HG03571 (cell line): ENCODE data around the gene DIP2C.

Source experiments
- ATAC-seq: cut with Tn5 transposase; IDR thresholded peaks from one replicate; pipeline ENCODE4 v1.9.1; 2021; ENCODE audit not compliant: unreplicated experiment

The DIP2C gene

DNA sequence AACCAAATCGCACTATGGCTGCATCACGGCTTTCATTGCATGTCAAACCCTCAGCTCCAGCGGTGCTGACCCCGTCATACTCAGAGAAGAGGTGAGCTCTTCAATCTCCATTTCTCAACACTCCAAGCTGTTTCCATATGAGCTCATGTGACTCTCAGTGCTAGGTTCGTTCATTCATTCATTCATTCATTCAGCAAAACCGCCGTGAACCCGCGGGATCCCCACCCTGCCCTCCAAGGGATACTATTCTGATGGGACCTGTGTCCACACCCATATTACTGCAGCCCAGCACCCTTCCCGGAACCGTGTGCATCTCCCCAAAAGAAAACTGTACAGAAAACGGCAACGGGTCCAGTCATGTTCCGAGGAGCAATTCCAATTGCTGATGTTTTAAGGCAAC, 184.7 kb downstream of the DIP2C start:
- no peak for ATAC-seq

DNA sequence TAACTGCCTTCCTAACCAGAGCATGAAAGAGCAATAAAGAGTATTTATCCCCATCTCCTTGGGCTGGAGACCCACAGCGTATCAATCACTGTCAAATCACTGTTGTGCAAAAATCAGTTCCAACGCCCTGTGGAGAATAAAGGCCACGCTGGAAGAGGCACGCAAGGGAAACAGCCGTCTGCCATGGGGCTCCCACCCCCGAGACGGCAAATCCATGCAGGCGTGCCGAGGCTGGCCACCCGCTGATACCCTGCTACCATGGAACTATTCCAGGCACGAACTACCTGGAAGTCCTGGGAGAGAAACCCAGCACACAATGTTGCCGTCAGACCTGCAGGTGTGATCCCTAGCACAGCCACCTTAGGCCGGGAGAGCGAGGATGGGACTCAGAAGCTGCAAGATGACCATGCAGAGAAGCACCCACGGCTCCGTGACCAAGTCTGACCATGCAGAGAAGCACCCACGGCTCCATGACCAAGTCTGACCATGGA, 185.3 kb downstream of the DIP2C start:
- no peak for ATAC-seq

DNA sequence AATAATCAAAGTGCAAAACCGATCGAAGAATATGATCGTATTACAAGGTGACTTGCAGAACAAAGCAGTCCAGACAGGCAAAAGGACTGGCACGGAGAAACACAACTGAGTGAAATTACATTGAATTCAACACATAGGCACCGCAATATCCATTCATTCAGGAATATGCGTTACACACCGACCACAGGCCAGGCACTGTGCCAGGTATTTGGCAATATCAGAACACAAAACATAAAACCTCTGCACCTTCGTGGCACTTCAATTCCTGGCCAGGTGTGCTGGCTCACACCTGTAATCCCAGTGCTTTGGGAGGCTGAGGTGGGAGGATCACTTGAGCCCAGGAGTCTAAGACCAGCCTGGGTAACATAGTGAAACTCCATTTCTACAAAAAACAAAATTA, 187.9 kb downstream of the DIP2C start:
- no peak for ATAC-seq

DNA sequence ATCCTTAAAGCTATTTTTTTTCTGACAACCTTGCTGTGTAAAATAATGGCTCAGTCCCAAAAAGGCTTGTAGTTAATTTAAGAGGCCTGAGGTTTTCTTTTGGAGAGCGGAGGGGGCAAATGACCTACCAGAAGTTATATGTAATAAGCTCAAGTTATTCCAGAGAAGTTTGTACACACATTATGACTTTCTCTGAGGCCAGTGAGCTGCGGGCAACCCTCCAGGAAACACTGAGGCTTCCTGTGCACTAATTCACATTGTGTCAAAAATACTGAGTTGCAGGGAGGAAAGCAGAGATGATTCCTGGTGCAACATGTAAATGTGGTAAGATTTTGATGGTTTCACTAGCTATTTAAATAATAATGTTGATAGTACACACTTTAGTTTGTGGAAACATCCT, 188.6 kb downstream of the DIP2C start:
- ATAC-seq: no peak

DNA sequence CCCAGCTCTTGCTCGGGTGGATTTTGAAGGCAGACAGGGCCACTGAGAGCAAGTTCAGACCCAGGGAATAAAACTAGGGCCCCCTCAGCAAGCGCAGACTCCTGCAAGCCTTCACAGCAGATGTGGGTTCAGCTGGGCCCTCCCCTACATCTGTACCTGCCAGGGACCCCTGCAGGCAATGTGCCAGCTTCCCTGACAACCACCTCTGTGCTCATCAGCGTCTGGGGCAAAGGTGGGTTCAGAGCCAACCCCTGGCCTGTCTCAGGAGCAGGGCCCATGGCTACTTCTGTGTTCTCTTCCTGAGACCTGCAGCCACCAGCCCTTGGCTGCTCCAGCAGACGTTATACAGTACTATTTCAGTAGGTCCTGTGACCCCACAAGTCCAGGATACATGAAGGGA, 189.5 kb downstream of the DIP2C start:
- no peak for ATAC-seq

DNA sequence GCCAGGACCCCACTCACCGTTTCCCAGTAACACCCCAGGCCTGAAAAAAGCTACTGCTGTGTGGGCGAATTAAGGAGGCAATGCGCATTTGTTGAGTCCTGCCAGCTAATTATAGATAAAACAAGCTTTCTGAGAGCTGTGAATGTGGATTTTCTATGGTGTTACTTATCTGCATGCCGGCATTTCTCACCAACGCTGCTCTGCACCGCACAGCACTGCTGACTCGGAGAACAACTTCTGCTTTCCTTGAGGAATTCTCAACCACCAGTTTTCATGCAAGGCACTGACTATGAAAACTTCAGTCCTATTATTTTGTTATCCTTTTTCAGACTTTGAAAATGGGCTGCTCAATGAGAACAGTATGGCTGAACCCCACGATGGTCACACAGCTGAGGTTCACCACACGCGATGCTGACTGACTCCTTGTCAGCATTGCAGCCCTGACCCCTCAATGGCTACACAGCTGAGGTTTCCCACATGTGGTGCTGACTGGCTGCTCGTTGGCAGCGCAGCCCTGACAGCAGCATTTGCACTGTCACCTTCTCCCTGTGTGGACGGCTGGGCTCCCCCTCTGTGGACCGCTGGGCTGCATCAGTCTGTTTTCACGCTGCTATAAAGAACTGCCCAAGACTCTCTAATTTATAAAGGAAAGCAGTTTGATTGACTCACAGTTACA, 190.6 kb downstream of the DIP2C start:
- ATAC-seq: no peak

DNA sequence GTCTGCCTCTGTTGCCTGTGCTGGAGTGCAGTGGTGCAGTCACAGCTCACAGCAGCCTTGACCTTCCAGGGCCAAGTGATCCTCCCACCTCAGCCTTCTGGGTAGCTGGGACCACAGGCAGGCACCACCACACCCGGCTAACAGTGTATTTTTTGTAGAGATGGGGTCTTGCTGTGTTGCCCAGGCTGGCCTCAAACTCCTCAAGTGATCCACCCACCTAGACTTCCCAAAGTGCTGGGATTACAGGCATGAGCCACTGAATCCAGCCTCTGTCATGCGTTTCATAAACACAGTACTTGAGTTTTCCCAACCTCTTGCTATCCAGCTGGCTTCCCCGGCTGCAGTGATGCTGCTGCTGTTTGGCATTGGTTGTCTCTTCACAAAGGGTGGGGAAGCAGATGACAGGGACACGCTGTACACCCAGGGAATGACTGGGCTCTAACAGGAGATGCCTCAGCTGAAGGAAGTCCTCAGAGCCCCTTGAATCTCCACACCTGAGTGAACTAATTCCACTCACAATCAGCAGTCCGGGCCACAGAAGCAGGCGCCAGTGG, 191.5 kb downstream of the DIP2C start:
- ATAC-seq: no peak

DNA sequence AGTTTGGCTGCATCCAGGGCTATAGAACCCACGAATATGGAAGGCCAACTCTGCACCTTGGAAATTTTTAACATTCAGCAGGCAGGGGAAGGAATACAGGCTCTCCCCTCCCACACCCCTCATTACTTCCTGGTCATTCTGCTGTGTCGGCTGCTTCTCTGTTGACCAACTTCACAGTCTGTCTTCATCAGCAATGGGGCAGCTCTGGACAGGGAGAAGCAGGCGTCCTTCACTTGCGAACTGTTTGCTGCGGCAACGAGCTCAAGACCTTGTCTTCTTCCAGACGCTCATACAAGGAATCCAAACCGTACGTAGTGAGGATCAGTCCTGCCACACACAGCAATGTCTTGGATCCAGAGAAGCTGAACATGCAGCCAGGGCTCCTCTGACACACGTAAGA, 192.2 kb downstream of the DIP2C start:
- no peak for ATAC-seq

DNA sequence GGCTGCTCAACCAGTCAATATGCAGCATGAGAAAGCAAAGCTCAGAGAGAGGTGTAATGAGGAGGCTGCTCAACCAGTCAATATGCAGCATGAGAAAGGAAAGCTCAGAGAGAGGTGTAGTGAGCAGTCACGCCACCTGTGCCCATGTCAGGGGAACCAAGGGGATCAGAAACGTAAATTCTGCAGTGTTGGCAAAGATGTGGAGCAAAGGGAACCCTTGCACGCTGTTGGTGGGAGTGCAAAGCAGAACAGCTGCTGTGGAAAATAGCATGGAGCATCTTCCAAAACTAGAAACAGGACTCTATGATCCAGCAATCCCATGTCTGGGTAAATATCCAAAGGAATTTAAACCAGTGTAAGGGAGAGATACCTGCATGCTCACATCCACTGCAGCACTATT, 194.9 kb downstream of the DIP2C start:
- no peak for ATAC-seq

DNA sequence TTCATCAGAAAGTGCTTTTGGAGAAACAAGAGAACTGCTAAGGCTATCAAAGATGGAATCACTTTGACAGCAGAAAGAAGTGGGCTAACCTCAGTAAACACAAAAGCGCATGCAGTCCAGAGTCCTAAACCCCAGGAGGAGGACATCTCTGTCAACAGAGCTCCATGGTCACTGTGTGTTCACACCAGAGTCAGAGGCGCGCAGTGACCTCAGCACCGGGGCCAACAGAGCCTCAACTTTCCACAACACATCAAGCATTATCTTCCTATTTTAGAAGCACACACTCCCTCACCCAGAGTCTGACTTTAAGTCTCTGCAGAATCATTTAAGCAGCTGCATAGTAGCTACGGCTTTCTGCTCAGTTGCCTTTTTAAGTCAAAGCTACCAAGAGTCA, 195.3 kb downstream of the DIP2C start:
- ATAC-seq: no peak

DNA sequence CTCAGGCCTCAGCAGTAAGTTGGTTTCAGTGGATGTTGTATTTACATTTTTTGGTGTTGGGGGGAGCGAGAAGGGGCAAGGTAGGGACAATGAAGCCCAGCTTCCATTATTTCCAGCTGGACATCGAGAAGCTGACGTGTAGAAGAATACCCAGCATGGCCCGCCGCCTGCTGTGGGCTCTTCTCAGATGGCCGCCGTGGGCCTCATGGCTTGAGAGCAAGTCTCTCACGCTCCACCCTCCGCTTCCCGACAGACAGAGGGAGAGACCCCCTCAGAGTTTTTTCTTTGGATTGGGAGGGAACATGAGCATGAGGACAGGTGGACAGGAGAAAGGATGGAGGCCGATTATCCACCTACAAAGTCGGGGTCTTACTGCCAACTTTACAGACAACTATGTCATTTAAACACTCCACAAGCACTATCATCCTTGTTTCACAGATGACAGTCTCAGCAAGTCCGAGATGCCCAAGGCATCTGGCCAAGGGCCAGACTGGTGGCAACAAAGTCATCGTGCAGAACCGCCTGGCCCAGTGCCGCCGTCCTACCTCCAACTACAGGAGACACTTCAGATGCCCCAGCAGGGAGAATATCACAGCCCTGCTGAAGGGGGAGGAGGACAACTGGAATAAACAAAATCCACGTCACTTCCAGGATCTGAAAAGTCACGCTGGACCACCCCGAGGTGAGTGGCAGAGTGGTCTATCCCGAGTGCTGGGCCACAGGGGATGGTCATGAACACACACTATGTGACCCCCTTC, 195.9 kb downstream of the DIP2C start:
- no peak for ATAC-seq

DNA sequence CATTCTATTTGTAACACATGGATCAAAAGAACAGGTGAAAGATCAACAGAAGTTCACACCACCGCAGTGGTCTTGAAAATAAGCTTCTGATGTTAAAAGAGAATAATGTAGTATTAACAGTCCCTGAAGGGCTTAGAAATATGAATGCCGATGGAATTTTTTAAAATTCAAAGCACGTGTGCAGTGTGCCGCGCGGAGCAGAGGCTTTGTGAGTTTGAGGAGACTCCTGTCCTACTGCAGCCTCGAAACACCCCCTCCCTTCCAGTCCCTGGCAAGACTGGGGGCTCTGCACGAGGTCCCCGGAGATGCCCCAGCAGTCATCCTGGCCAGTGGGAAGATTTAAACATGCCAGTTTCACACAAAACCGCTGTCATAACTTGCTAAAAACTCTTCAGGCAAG, 196.6 kb downstream of the DIP2C start:
- no peak for ATAC-seq

DNA sequence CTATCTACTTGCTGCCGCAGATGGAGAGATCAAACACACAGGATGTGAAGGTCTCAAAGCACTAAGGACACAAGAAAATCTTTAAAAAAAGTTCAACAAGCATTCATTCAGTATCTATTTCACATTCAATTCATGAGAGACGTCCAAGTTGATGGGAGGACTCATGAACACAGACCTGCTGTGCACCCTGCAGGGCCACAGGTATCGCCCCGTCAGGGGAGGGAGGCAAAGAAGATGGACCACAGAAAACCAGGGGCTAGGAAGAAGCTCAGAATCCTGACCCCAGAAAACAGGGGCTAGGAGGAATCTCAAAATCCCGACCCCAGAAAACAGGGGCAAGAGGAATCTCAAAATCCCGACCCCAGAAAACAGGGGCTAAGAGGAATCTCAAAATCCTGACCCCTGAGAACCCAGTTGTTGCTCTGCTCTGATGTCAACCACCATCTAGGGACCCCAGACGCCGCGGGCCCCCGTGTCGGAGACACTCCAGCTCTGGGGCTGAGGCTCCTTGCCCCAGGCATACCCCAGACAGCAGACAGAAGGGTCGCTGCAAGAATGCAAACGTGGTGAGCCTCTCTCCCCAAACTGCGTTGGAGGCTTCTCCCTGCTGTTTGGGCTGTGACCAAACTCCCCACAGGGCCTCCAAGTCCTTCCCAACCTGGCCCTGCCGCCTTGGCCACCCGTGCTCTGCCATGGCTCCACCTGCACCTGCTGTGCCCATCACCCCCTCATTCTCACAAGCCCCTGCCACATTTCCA, 197.6 kb downstream of the DIP2C start:
- ATAC-seq: no peak

DNA sequence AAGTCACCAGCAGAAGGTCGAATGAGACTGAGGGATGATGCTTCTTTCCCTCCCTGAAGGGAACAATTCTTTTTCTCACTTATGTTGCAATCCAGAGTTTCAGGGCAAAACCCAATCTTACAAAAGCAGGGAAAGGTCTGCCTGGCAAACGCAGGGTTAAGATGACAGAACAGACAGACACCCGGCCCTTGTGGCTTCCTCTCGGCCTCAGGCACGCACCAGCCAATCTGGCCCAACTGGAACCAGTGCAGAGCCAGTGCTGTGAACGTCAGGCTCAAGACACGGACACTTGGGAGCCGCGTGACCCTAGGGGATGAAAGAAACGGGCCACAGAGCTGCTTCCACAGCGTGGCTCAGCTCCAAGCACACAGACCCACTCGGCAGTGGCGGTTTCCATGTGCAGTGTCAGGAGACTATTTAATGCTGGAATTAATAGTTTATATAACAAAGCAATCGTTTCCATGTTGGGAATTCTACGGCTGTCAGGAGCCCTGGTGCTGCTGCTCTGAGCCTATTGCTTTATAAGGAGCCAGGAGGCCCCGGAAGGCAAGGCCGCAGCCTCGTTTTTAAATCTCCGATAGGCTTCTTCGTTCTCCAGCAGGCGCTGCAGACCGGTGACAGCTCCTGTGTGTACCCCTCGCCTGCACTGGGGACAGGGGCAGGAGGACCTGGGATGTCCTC, 198.4 kb downstream of the DIP2C start:
- no peak for ATAC-seq

DNA sequence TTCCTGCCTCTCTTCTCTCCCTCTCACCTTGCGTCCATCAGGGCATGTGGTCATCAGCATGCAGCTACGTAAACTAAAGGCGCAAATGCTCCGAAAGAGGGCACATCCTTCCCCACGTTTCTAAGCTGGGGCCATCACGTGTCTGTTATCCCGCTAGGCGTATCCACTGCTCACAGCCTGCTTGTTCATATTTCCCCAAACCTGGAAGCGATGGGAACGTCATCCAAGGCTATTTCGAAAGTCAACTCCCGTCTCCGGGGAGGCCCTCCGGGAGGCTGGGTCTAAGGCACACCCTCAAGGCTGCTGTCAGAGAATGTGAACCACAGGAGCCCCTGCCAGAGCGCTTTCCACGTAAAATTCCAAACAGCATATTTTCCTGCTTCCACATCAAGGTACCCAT, 199.2 kb downstream of the DIP2C start:
- no peak for ATAC-seq

DNA sequence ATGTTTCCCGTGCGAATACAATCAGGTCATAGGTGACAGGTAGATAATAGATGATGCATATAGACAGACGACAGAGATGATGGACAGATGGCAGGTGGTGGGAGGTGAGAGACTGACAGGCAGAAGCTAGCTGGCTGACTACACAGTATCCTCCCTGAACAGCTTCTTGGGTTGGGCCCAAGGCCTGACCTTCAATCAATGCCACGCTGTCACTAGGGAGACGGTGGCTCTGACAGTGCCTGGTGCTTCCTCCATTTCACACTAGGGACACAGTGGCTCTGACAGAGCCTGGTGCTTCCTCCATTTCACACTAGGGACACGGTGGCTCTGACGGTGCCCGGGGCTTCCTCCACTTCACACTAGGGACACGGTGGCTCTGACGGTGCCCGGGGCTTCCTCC, 200.1 kb downstream of the DIP2C start:
- no peak for ATAC-seq

DNA sequence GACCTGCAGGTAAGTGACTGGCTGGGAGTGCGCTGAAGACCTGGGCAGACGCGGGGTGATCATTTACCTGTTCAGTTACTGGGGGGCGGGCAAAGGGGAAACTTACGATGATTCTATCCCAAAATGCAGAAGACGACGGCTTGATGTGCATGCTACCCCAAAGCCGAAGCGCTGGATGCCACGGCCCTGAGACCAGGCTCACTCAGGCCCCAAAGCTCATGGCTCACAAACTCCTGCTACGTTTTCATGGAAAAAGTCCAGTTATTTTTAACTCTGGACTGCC, 200.6 kb downstream of the DIP2C start:
- ATAC-seq: no peak

DNA sequence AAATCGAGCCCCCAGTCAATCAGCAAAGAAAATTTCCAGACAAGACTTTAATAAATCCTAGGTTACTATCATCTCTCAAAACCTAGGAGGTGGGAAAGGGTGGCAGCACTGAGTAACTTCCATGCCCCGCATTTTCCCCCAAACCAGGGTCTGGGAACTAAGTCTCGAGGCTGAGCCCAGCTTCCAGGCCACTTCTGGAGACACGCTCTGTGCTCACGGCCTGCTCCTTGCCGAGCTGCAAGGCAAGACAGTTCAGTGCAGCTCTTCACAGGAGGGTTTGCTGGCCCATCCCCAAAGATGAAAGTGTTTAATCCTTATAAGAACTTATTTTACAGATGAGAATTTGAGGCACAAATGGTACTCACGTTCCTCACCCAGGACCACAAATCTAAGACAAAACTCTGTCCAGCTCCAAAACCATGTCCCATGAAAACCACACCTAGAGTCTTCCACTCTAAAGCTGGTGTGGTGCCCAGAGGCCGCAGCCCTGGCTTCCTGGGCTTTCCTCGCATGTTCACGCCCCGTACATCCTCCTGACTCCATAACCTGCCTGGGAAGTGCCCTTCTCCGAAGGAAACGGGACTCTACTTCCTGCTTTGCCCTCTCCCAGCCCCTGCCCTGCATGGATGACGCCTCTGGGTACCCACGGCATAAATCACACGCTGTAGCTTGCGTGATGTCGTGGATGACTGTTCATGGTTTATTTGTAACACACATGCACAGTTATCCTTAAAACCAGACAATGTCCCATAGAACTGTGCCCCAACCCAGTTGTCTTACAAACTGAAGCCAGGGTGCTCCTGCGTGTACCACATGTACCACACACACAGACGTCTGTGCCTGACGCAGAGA, 201.2 kb downstream of the DIP2C start:
- no peak for ATAC-seq

DNA sequence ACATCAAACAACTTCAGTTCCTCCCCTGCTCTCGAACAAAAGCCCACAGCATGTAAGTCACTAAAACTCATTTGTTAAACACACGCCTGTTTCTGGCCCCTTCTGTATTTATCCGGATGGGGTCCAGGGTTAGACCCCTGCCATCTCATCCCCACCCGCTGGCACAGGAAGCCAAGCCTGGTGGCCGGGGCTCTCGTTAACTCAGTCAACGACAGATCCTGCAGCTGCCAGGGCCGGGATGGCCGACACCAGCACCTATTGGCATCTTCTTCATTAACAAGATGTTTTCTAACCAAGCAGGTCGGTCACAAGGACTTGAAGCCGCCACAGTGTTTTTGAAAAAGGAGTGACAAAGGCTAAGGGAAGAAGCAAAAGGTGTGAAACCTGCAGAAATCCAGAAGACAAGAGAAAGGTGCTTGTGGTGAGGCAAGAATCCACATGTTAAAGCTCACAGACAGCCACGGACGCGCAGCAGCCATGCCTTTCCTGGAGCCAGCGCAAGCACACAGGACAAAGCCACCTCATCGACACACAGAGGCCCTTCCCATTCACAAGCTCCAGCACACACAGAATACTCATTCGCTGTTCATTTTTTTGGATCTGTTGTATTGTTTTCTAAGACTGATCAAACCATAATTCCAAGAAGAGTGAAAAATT, 202.7 kb downstream of the DIP2C start:
- no peak for ATAC-seq

DNA sequence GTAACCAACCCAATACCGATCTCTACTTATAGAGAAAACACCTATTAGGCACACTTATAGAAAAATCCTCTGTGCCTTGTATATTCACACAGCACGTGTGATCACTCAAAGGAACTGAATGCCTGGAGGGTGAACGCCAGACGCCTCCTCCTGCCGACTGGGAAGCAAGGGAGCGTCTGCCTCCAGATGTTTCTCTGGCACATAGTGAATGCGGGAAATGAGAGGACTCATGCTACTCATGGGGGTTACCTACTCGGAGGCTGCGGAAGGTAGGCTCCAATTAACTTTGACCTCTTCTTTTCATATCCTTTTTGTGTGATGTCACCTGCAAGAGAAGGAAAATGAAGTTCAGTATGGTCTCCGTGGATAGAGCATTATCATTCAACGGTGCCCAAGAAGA, 203.3 kb downstream of the DIP2C start:
- no peak for ATAC-seq
